Right lobe of liver (tissue), 6 donors: Measurements from ENCODE around the gene TACSTD2. TPM values are rescaled to one million over a fixed set of nuclear protein-coding genes. Genes with fewer than 3 reads are reported as not detected.
"Not testable (repeated sequence)": the region's sequence is repeated elsewhere in the genome, so short reads cannot be mapped to it uniquely, and the experiment has no call there.

Experiments
- ATAC-seq, 4 donors: fragments of 200-7000 bp; cut with Tn5 transposase; one replicate each; pipeline ENCODE4 v1.9.1; 2020; ENCODE audit warnings: mild to moderate bottlenecking in 4 of 4, moderate library complexity in 4 of 4
- DNase-seq, 3 donors: peaks; one replicate each; pipeline ENCODE4 v3.0.0-alpha.2; 2020
- H3K27ac ChIP-seq, 3 donors: fragments of 200-600 bp; one replicate each; pipeline ENCODE4 v1.8.0; 2022
- H3K27me3 ChIP-seq, 2 donors: fragments of 200-600 bp; one replicate each; pipeline ENCODE4 v1.8.0; 2022
- H3K36me3 ChIP-seq, 4 donors: fragments of 200-600 bp; sonication (generic) in 1 of 4; one replicate each; pipeline versions ENCODE4 v1.5.1 to v1.8.0; 2017 to 2022; ENCODE audit warnings: control low read depth in 1 of 4
- H3K4me1 ChIP-seq, 4 donors: fragments of 200-600 bp; sonication (generic) in 1 of 4; one replicate each; pipeline versions ENCODE4 v1.5.1 to v1.8.0; 2017 to 2022; ENCODE audit warnings: control low read depth in 1 of 4
- H3K4me3 ChIP-seq, 3 donors: fragments of 200-600 bp; one replicate each; pipeline ENCODE4 v1.8.0; 2022
- H3K9me3 ChIP-seq, 4 donors: fragments of 200-600 bp; sonication (generic) in 1 of 4; one replicate each; pipeline versions ENCODE4 v1.5.1 to v1.8.0; 2017 to 2022; ENCODE audit warnings: control low read depth in 1 of 4
- CTCF ChIP-seq, 4 donors: fragments of 200-600 bp in 3 of 4; fragments of 450-650 bp in 1 of 4; IDR thresholded peaks; one replicate each; pipeline versions ENCODE4 v1.5.1 to v1.8.0; 2016 to 2022; ENCODE audit warnings: antibody characterized with exemption in 4 of 4, mild to moderate bottlenecking in 2 of 4
- POLR2A ChIP-seq: fragments of 450-650 bp; IDR thresholded peaks from one replicate; pipeline ENCODE4 v1.6.1; 2017; ENCODE audit warnings: antibody characterized with exemption, mild to moderate bottlenecking
- WGBS: methylation state at CpG from one replicate; pipeline ENCODE4 v1.1.6; 2018; ENCODE audit warnings: low coverage, low lambda C conversion rate; ENCODE audit not compliant: insufficient coverage; ENCODE audit errors: missing lambda C conversion rate; 5-methylcytosine and 5-hydroxymethylcytosine counted together
- intact Hi-C, 2 donors: fragments of 100-400 bp; cut with DNase I; formaldehyde crosslinking; loops; one replicate each; pipeline versions ENCODE4 v1.11.2 to v1.14.1; 2022
- total RNA-seq, 6 experiments: library from RNA; depleted of rRNA in 2 of 6; stranded (reverse); fragments of >200 nt in 2 of 6; fragmentation: NEBNext Ultra II Directional in 3 of 6; extraction: Animal tissue kit (Norgen Biotek cat#: 25700) in 3 of 6; gene quantifications; one replicate each; pipeline versions ENCODE4 v1.1.0 to v1.2.4, GENCODE V29; 2016 to 2023
- donor health status: DM: no; HTN: yes; CAD: no.
- donor health status: DM: no; HTN: no; CAD: no.
- donor health status: DM: no; HTN: no; CAD: no.
- donor health status: DM: no; HTN: yes; CAD: no.
- donor health status: DM: no; HTN: yes; CAD: no.

The TACSTD2 gene
- total RNA-seq, 6 experiments from 2014 or later = 1.0 to 4.7 (median 1.3) TPM

- WGBS = 48% methylated on average over 2 of the region's 2 CpGs
- Histone ChIP-seq H3K4me1 (no peaks in the 10 kb centered on the region), H3K36me3 (no peaks in the 10 kb centered on the region), H3K27me3 (no peaks in the 10 kb centered on the region), H3K27ac (no peak overlapping the region), H3K4me3 (no peak overlapping the region), H3K9me3 (no peaks in the 10 kb centered on the region)
- no peak for DNase-seq
- no peak for TF ChIP-seq CTCF (IDR thresholded peaks at IDR 0.05)
- no peak for TF ChIP-seq POLR2A
- intact Hi-C loops = no loop called here
- ATAC-seq = no peak
Measured at GRCh38 chr1:58611861-58612385, 34.9 kb upstream of the TACSTD2 start.

- Histone ChIP-seq H3K27me3 (no peaks in the 10 kb centered on the region), H3K27ac (no peak overlapping the region), H3K4me3 (no peak overlapping the region), H3K36me3 (no peaks in the 10 kb centered on the region), H3K4me1 (no peaks in the 10 kb centered on the region), H3K9me3 (no peaks in the 10 kb centered on the region)
- intact Hi-C loops = no loop called here
- no peak for TF ChIP-seq POLR2A
- TF ChIP-seq CTCF (IDR thresholded peaks at IDR 0.05) = no peak
- WGBS = 70% methylated on average over 2 of the region's 2 CpGs
- DNase-seq (no peak), ATAC-seq (no peak)
Measured at GRCh38 chr1:58608945-58609344, 31.9 kb upstream of the TACSTD2 start.

- no peaks in the 10 kb centered on the region for H3K27me3 ChIP-seq
- no peaks in the 10 kb centered on the region for H3K9me3 ChIP-seq
- H3K4me1 ChIP-seq = no peaks in the 10 kb centered on the region
- intact Hi-C loops = no loop called here
- H3K4me3 ChIP-seq = no peak overlapping the region
- ATAC-seq (no peak), DNase-seq (no peak)
- TF ChIP-seq CTCF (IDR thresholded peaks at IDR 0.05) (no peak), POLR2A (no peak)
- H3K27ac ChIP-seq = no peak overlapping the region
- H3K36me3 ChIP-seq = no peaks in the 10 kb centered on the region
Measured at GRCh38 chr1:58608297-58608696, 31.2 kb upstream of the TACSTD2 start.

- intact Hi-C loops = no loop called here
- no peak for DNase-seq
- Histone ChIP-seq H3K27ac (no peak overlapping the region), H3K4me3 (no peak overlapping the region), H3K27me3 (no peaks in the 10 kb centered on the region), H3K4me1 (no peaks in the 10 kb centered on the region), H3K9me3 (no peaks in the 10 kb centered on the region), H3K36me3 (no peaks in the 10 kb centered on the region)
- 73% methylated on average over 3 of the region's 3 CpGs for WGBS
- TF ChIP-seq POLR2A = no peak
- TF ChIP-seq CTCF (IDR thresholded peaks at IDR 0.05) = no peak
- ATAC-seq = no peak
Measured at GRCh38 chr1:58607391-58607790, 30.3 kb upstream of the TACSTD2 start.

GRCh38 chr1:58601921-58602320 lies 24.9 kb upstream of the TACSTD2 start:
- DNase-seq, H3K4me1 ChIP-seq, intact Hi-C loops, H3K4me3 ChIP-seq, H3K36me3 ChIP-seq, H3K27ac ChIP-seq, ATAC-seq, H3K27me3 ChIP-seq, H3K9me3 ChIP-seq: not testable (repeated sequence)
- WGBS = 89% methylated on average over 1 of the region's 1 CpG
